ENCODE measurements around the gene TACC3. TPM values are rescaled to one million over a fixed set of nuclear protein-coding genes. Genes with fewer than 3 reads are reported as not detected.

TACC3 gene
- total RNA-seq, 6 experiments from 2014 or later, result 44.2 to 95.3 (median 93.3) TPM

- no peaks in the 10 kb centered on the region for H3K36me3 Mint-ChIP-seq (ENCODE audit: low read depth)
- no peak for DNase-seq
- no peaks in the 10 kb centered on the region for H3K9me3 Mint-ChIP-seq
- H3K4me1 Mint-ChIP-seq (ENCODE audit: low read depth), result no peaks in the 10 kb centered on the region
- H3K4me3 Mint-ChIP-seq, result no peak overlapping the region
- TF ChIP-seq CTCF (IDR thresholded peaks at IDR 0.05), result no peak
- H3K27ac Mint-ChIP-seq, result no peak overlapping the region
- H3K27me3 Mint-ChIP-seq (ENCODE audit: insufficient read depth), result peaks cover 1% of the 10 kb centered on the region; the same call in 1 of the 2 replicates
Measured at GRCh38 chr4:1756079-1756478, 34.8 kb downstream of the TACC3 start.

- TF ChIP-seq CTCF (IDR thresholded peaks at IDR 0.05), result no peak
- Mint-ChIP-seq H3K4me1 (ENCODE audit: low read depth) (no peaks in the 10 kb centered on the region), H3K27ac (no peak overlapping the region), H3K36me3 (ENCODE audit: low read depth) (no peaks in the 10 kb centered on the region), H3K9me3 (no peaks in the 10 kb centered on the region), H3K27me3 (ENCODE audit: insufficient read depth) (peaks cover 1% of the 10 kb centered on the region; the same call in 1 of the 2 replicates), H3K4me3 (no peak overlapping the region)
- DNase-seq, result no peak
Measured at GRCh38 chr4:1756893-1757779, 35.8 kb downstream of the TACC3 start.

GRCh38 chr4:1757836-1758235 is 36.5 kb downstream of the TACC3 start:
- Mint-ChIP-seq H3K27ac (no peak overlapping the region), H3K27me3 (ENCODE audit: insufficient read depth) (peaks cover 5% of the 10 kb centered on the region; the same call in 1 of the 2 replicates), H3K9me3 (no peaks in the 10 kb centered on the region), H3K36me3 (ENCODE audit: low read depth) (no peaks in the 10 kb centered on the region), H3K4me1 (ENCODE audit: low read depth) (no peaks in the 10 kb centered on the region), H3K4me3 (no peak overlapping the region)
- DNase-seq, result no peak
- TF ChIP-seq CTCF (IDR thresholded peaks at IDR 0.05), result no peak

GRCh38 chr4:1758306-1759121 is 37.2 kb downstream of the TACC3 start:
- no peak overlapping the region for H3K27ac Mint-ChIP-seq
- no peak overlapping the region for H3K4me3 Mint-ChIP-seq
- no peak for TF ChIP-seq CTCF (IDR thresholded peaks at IDR 0.05)
- no peaks in the 10 kb centered on the region for H3K36me3 Mint-ChIP-seq (ENCODE audit: low read depth)
- H3K27me3 Mint-ChIP-seq (ENCODE audit: insufficient read depth), result peaks cover 5% of the 10 kb centered on the region; the same call in 1 of the 2 replicates
- no peak for DNase-seq
- no peaks in the 10 kb centered on the region for H3K4me1 Mint-ChIP-seq (ENCODE audit: low read depth)
- H3K9me3 Mint-ChIP-seq, result no peaks in the 10 kb centered on the region

GRCh38 chr4:1759170-1759817 is 38.0 kb downstream of the TACC3 start:
- Mint-ChIP-seq H3K36me3 (ENCODE audit: low read depth) (no peaks in the 10 kb centered on the region), H3K9me3 (no peaks in the 10 kb centered on the region), H3K27ac (no peak overlapping the region), H3K4me1 (ENCODE audit: low read depth) (no peaks in the 10 kb centered on the region), H3K4me3 (no peak overlapping the region), H3K27me3 (ENCODE audit: insufficient read depth) (peaks cover 4% of the 10 kb centered on the region; the same call in 1 of the 2 replicates)
- TF ChIP-seq CTCF (IDR thresholded peaks at IDR 0.05), result no peak
- no peak for DNase-seq
